GM23338 (cell line): ENCODE results near the gene SEZ6. TPM values are rescaled to one million over a fixed set of nuclear protein-coding genes. Genes with fewer than 3 reads are reported as not detected.

Experiments used
- ATAC-seq: fragments of 200-7000 bp; cut with Tn5 transposase; 3 replicates; pipeline ENCODE4 v1.9.1; 2020
- DNase-seq: peaks from one replicate; pipeline ENCODE4 v3.0.0-alpha.2; 2015; ENCODE audit warnings: low spot score
- H2AFZ ChIP-seq: fragments of 200-600 bp; sonication (generic); 2 replicates; pipeline ENCODE4 v1.8.0; 2016; ENCODE audit warnings: antibody characterized with exemption, mild to moderate bottlenecking, moderate library complexity
- H3F3A ChIP-seq: fragments of 200-600 bp; sonication (generic); replicated peaks from 2 replicates; pipeline ENCODE4 v1.8.0; 2017; ENCODE audit warnings: antibody characterized with exemption, mixed run types, low read depth
- H3K27ac ChIP-seq: fragments of 200-600 bp; sonication (generic); 2 replicates; pipeline ENCODE4 v1.6.1; 2016; ENCODE audit warnings: low read depth
- H3K27me3 ChIP-seq: fragments of 200-600 bp; sonication (generic); 2 replicates; pipeline ENCODE4 v1.8.0; 2016; ENCODE audit warnings: mild to moderate bottlenecking, mixed run types, moderate library complexity; ENCODE audit not compliant: insufficient read depth
- H3K36me3 ChIP-seq: fragments of 200-600 bp; sonication (generic); 2 replicates; pipeline ENCODE4 v1.8.0; 2016; ENCODE audit warnings: mild to moderate bottlenecking; ENCODE audit not compliant: insufficient read depth
- H3K4me1 ChIP-seq: fragments of 200-600 bp; sonication (generic); 2 replicates; pipeline ENCODE4 v1.8.0; 2016; ENCODE audit warnings: mild to moderate bottlenecking, moderate library complexity; ENCODE audit not compliant: insufficient read depth
- H3K4me2 ChIP-seq: fragments of 200-600 bp; sonication (generic); 2 replicates; pipeline ENCODE4 v1.7.1; 2017; ENCODE audit warnings: mixed run types
- H3K4me3 ChIP-seq: fragments of 200-600 bp; sonication (generic); 2 replicates; pipeline ENCODE4 v1.6.1; 2016; ENCODE audit warnings: mixed run types
- H3K79me2 ChIP-seq: fragments of 200-600 bp; sonication (generic); replicated peaks from 2 replicates; pipeline ENCODE4 v1.8.0; 2017; ENCODE audit warnings: mild to moderate bottlenecking; ENCODE audit not compliant: insufficient read depth
- H3K9me2 ChIP-seq: fragments of 200-600 bp; sonication (generic); 2 replicates; pipeline ENCODE4 v1.8.0; 2017; ENCODE audit not compliant: insufficient read depth
- H4K20me1 ChIP-seq: fragments of 200-600 bp; sonication (generic); replicated peaks from 2 replicates; pipeline ENCODE4 v1.8.0; 2017; ENCODE audit warnings: mild to moderate bottlenecking; ENCODE audit not compliant: insufficient read depth
- H3K27ac Mint-ChIP-seq: 2 replicates; pipeline ENCODE4 v1.8.0; 2020; ENCODE audit warnings: inconsistent platforms, mild to moderate bottlenecking, moderate library complexity, mixed read lengths
- H3K27me3 Mint-ChIP-seq: 3 replicates; pipeline ENCODE4 v1.8.0; 2022; ENCODE audit warnings: low read depth, mild to moderate bottlenecking, moderate library complexity, mixed read lengths, inconsistent platforms; ENCODE audit not compliant: insufficient read depth, poor library complexity
- H3K36me3 Mint-ChIP-seq: 3 replicates; pipeline ENCODE4 v1.8.0; 2021; ENCODE audit warnings: low read depth, mild to moderate bottlenecking, inconsistent platforms, moderate library complexity, mixed read lengths
- H3K4me1 Mint-ChIP-seq: 3 replicates; pipeline ENCODE4 v1.8.0; 2020; ENCODE audit warnings: mild to moderate bottlenecking, inconsistent platforms, mixed read lengths
- H3K4me3 Mint-ChIP-seq: 3 replicates; pipeline ENCODE4 v1.8.0; 2021; ENCODE audit warnings: moderate library complexity, mild to moderate bottlenecking, inconsistent platforms, mixed read lengths
- H3K9me3 Mint-ChIP-seq: 3 replicates; pipeline ENCODE4 v1.8.0; 2020; ENCODE audit warnings: moderate library complexity, mild to moderate bottlenecking, inconsistent platforms, mixed read lengths
- CREB1 ChIP-seq: fragments of 250-450 bp; sonication (Bioruptor Pico); IDR thresholded peaks from 2 replicates; pipeline ENCODE4 v1.5.0; 2020; ENCODE audit warnings: low read depth, mild to moderate bottlenecking, moderate library complexity
- EZH2 ChIP-seq: fragments of 200-600 bp; sonication (generic); IDR thresholded peaks from one replicate; pipeline ENCODE4 v1.8.0; 2017; ENCODE audit warnings: antibody characterized with exemption, mild to moderate bottlenecking, low read depth; ENCODE audit not compliant: unreplicated experiment
- EZH2phosphoT487 ChIP-seq: fragments of 200-600 bp; sonication (generic); IDR thresholded peaks from one replicate; pipeline ENCODE4 v1.8.1; 2018; ENCODE audit warnings: antibody characterized with exemption; ENCODE audit not compliant: unreplicated experiment
- JUNB ChIP-seq: IDR thresholded peaks from one replicate; pipeline ENCODE4 v1.6.1; 2016; ENCODE audit warnings: antibody characterized with exemption; ENCODE audit not compliant: unreplicated experiment
- ZNF331 ChIP-seq: fragments of 250-450 bp; sonication (Bioruptor Pico); IDR thresholded peaks from 2 replicates; pipeline ENCODE4 v1.5.0; 2020; ENCODE audit warnings: low read depth, mild to moderate bottlenecking, moderate library complexity
- polyA plus RNA-seq: library from polyadenylated mRNA; unstranded; fragments of >200 nt; fragmentation: Nextera tagmentation; extraction: Ambion mirVana; gene quantifications from 2 replicates; pipeline ENCODE4 v1.2.1, GENCODE V29; 2016
- total RNA-seq: library from RNA; depleted of rRNA; stranded (reverse); fragments of >200 nt; shearing (Covaris generic); gene quantifications from 2 replicates; pipeline ENCODE4 v1.2.3, GENCODE V29; 2014
- TF ChIP-seq, protein P1 (sequence below): IDR thresholded peaks from one replicate; pipeline ENCODE4 v1.6.1; 2018; ENCODE audit warnings: antibody characterized with exemption; ENCODE audit not compliant: unreplicated experiment
- TF ChIP-seq, protein P2 (sequence below): IDR thresholded peaks from 2 replicates; pipeline ENCODE4 v1.6.1; 2016; ENCODE audit warnings: antibody characterized with exemption
- TF ChIP-seq, protein P3 (sequence below): fragments of 250-450 bp; sonication (Bioruptor Pico); IDR thresholded peaks from 2 replicates; pipeline ENCODE4 v1.5.0; 2020; ENCODE audit warnings: mild to moderate bottlenecking, moderate library complexity
- TF ChIP-seq, protein P4 (sequence below), 2 experiments: fragments of 200-600 bp in 1 of 2; sonication (generic) in 1 of 2; conservative IDR thresholded peaks; 2 replicates each; pipeline versions ENCODE4 v1.5.1 to v1.6.1; 2016 to 2017; ENCODE audit warnings: antibody characterized with exemption in 2 of 2, low read depth in 2 of 2, mild to moderate bottlenecking in 2 of 2, moderate library complexity in 1 of 2

Gene SEZ6
- total and polyA plus RNA-seq, 2 experiments from 2014 or later, result 1.0 to 6.5 TPM

DNA sequence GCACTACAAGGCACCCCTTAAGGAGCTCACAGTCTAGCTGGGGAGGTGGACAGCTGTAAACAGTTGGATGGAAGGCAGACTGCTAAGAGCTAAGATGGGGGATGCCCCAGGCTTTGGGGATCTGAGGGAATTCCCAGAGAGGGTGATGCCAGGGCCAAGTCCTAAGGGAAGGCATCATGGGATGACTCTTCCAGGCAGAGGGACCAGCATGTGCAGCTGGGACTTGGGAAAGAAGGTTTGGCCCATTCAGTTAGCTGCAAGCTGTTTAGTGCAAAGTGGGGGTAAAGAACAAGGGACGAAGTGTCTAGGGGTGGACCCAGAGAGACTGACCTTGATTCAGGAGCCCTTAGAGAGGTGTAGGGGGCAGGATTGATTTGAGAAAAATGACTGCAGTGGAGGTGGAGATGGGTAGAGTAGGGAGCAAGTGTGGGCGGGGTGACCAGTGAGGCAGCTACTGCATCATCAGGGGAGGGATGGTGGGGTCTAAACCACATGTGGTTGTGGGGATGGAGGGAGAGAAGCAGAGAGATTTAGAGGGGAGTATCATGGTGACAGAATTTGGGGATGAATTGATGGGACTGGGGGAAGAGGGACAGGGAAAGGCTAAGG lies 27.4 kb downstream of the SEZ6 start (continued):
- TF ChIP-seq, protein P1, sequence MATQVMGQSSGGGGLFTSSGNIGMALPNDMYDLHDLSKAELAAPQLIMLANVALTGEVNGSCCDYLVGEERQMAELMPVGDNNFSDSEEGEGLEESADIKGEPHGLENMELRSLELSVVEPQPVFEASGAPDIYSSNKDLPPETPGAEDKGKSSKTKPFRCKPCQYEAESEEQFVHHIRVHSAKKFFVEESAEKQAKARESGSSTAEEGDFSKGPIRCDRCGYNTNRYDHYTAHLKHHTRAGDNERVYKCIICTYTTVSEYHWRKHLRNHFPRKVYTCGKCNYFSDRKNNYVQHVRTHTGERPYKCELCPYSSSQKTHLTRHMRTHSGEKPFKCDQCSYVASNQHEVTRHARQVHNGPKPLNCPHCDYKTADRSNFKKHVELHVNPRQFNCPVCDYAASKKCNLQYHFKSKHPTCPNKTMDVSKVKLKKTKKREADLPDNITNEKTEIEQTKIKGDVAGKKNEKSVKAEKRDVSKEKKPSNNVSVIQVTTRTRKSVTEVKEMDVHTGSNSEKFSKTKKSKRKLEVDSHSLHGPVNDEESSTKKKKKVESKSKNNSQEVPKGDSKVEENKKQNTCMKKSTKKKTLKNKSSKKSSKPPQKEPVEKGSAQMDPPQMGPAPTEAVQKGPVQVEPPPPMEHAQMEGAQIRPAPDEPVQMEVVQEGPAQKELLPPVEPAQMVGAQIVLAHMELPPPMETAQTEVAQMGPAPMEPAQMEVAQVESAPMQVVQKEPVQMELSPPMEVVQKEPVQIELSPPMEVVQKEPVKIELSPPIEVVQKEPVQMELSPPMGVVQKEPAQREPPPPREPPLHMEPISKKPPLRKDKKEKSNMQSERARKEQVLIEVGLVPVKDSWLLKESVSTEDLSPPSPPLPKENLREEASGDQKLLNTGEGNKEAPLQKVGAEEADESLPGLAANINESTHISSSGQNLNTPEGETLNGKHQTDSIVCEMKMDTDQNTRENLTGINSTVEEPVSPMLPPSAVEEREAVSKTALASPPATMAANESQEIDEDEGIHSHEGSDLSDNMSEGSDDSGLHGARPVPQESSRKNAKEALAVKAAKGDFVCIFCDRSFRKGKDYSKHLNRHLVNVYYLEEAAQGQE, result no peak

DNA sequence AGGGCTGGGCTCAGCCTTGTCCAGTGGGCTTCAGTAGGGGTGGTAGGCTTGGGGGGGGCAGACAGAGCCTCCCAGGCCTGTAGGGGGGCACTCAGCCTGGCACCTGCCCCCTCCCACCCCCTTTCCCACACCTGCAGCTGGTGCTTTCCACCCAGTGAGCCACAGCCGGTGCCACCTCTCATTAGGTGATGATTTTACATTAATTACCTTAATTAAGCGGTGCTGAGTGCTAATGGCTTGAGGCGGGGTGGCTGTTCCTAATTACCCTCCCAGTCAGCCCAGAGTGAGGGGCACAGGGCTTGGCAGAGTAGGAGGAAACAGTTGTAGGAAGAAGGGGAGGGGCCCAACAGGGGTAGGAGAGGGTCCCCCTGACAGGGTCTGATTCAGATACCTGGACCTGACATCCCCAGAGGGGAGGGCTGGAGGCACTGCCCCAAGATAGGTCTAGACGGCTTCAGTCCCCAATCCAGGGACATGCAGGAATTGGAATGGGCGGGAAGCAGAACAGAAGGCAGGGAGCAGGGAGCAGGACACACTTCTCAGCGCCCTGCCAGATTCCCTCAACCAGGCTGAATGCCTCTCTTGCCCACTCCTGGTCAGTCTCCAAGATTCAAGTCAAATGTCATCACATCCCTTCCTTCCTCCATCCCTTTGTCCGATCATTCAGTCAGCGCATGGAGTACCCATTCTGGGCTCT lies 28.0 kb downstream of the SEZ6 start:
- Mint-ChIP-seq H3K4me3 (no peak overlapping the region), H3K27me3 (peaks cover 16% of the 10 kb centered on the region), H3K36me3 (no peaks in the 10 kb centered on the region), H3K9me3 (no peaks in the 10 kb centered on the region), H3K4me1 (peaks cover 6% of the 10 kb centered on the region), H3K27ac (no peak overlapping the region)
- no peak for TF ChIP-seq EZH2
- TF ChIP-seq, protein P2, sequence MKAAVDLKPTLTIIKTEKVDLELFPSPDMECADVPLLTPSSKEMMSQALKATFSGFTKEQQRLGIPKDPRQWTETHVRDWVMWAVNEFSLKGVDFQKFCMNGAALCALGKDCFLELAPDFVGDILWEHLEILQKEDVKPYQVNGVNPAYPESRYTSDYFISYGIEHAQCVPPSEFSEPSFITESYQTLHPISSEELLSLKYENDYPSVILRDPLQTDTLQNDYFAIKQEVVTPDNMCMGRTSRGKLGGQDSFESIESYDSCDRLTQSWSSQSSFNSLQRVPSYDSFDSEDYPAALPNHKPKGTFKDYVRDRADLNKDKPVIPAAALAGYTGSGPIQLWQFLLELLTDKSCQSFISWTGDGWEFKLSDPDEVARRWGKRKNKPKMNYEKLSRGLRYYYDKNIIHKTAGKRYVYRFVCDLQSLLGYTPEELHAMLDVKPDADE, result no peak
- TF ChIP-seq EZH2phosphoT487, result no peak
- TF ChIP-seq, protein P3, sequence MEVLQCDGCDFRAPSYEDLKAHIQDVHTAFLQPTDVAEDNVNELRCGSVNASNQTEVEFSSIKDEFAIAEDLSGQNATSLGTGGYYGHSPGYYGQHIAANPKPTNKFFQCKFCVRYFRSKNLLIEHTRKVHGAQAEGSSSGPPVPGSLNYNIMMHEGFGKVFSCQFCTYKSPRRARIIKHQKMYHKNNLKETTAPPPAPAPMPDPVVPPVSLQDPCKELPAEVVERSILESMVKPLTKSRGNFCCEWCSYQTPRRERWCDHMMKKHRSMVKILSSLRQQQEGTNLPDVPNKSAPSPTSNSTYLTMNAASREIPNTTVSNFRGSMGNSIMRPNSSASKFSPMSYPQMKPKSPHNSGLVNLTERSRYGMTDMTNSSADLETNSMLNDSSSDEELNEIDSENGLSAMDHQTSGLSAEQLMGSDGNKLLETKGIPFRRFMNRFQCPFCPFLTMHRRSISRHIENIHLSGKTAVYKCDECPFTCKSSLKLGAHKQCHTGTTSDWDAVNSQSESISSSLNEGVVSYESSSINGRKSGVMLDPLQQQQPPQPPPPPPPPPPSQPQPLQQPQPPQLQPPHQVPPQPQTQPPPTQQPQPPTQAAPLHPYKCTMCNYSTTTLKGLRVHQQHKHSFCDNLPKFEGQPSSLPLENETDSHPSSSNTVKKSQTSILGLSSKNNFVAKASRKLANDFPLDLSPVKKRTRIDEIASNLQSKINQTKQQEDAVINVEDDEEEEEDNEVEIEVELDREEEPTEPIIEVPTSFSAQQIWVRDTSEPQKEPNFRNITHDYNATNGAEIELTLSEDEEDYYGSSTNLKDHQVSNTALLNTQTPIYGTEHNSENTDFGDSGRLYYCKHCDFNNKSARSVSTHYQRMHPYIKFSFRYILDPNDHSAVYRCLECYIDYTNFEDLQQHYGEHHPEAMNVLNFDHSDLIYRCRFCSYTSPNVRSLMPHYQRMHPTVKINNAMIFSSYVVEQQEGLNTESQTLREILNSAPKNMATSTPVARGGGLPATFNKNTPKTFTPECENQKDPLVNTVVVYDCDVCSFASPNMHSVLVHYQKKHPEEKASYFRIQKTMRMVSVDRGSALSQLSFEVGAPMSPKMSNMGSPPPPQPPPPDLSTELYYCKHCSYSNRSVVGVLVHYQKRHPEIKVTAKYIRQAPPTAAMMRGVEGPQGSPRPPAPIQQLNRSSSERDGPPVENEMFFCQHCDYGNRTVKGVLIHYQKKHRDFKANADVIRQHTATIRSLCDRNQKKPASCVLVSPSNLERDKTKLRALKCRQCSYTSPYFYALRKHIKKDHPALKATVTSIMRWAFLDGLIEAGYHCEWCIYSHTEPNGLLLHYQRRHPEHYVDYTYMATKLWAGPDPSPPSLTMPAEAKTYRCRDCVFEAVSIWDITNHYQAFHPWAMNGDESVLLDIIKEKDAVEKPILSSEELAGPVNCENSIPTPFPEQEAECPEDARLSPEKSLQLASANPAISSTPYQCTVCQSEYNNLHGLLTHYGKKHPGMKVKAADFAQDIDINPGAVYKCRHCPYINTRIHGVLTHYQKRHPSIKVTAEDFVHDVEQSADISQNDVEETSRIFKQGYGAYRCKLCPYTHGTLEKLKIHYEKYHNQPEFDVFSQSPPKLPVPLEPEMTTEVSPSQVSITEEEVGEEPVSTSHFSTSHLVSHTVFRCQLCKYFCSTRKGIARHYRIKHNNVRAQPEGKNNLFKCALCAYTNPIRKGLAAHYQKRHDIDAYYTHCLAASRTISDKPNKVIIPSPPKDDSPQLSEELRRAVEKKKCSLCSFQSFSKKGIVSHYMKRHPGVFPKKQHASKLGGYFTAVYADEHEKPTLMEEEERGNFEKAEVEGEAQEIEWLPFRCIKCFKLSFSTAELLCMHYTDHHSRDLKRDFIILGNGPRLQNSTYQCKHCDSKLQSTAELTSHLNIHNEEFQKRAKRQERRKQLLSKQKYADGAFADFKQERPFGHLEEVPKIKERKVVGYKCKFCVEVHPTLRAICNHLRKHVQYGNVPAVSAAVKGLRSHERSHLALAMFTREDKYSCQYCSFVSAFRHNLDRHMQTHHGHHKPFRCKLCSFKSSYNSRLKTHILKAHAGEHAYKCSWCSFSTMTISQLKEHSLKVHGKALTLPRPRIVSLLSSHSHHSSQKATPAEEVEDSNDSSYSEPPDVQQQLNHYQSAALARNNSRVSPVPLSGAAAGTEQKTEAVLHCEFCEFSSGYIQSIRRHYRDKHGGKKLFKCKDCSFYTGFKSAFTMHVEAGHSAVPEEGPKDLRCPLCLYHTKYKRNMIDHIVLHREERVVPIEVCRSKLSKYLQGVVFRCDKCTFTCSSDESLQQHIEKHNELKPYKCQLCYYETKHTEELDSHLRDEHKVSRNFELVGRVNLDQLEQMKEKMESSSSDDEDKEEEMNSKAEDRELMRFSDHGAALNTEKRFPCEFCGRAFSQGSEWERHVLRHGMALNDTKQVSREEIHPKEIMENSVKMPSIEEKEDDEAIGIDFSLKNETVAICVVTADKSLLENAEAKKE, result no peak
- TF ChIP-seq JUNB, result no peak
- no peak for TF ChIP-seq ZNF331
- TF ChIP-seq, protein P4, sequence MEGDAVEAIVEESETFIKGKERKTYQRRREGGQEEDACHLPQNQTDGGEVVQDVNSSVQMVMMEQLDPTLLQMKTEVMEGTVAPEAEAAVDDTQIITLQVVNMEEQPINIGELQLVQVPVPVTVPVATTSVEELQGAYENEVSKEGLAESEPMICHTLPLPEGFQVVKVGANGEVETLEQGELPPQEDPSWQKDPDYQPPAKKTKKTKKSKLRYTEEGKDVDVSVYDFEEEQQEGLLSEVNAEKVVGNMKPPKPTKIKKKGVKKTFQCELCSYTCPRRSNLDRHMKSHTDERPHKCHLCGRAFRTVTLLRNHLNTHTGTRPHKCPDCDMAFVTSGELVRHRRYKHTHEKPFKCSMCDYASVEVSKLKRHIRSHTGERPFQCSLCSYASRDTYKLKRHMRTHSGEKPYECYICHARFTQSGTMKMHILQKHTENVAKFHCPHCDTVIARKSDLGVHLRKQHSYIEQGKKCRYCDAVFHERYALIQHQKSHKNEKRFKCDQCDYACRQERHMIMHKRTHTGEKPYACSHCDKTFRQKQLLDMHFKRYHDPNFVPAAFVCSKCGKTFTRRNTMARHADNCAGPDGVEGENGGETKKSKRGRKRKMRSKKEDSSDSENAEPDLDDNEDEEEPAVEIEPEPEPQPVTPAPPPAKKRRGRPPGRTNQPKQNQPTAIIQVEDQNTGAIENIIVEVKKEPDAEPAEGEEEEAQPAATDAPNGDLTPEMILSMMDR (conservative IDR thresholded peaks at IDR 0.05; ENCODE audit: low read depth in 2 of 2), result no peak
- no peak for TF ChIP-seq CREB1 (CRISPR knock-in tag)
- Histone ChIP-seq H3K79me2 (no peaks in the 10 kb centered on the region), H2AFZ (no peak overlapping the region), H4K20me1 (no peaks in the 10 kb centered on the region), H3K4me1 (peaks cover 7% of the 10 kb centered on the region; the same call in 1 of the 2 replicates), H3K27me3 (no peaks in the 10 kb centered on the region), H3K27ac (no peak overlapping the region), H3K4me2 (no peak overlapping the region), H3K4me3 (no peak overlapping the region), H3K36me3 (no peaks in the 10 kb centered on the region), H3F3A (no peaks in the 10 kb centered on the region), H3K9me2 (no peaks in the 10 kb centered on the region)
- DNase-seq, result no peak
- no peak for ATAC-seq
